Amniotic epithelial cell (primary cell): ENCODE results near the gene CCDC142.
"Not testable (repeated sequence)": the region's sequence is repeated elsewhere in the genome, so short reads cannot be mapped to it uniquely, and the experiment has no call there.

ENCODE experiments used
- DNase-seq: peaks from one replicate; pipeline ENCODE4 v3.0.0-alpha.2; 2010; ENCODE audit warnings: low read depth

CCDC142 gene

DNA sequence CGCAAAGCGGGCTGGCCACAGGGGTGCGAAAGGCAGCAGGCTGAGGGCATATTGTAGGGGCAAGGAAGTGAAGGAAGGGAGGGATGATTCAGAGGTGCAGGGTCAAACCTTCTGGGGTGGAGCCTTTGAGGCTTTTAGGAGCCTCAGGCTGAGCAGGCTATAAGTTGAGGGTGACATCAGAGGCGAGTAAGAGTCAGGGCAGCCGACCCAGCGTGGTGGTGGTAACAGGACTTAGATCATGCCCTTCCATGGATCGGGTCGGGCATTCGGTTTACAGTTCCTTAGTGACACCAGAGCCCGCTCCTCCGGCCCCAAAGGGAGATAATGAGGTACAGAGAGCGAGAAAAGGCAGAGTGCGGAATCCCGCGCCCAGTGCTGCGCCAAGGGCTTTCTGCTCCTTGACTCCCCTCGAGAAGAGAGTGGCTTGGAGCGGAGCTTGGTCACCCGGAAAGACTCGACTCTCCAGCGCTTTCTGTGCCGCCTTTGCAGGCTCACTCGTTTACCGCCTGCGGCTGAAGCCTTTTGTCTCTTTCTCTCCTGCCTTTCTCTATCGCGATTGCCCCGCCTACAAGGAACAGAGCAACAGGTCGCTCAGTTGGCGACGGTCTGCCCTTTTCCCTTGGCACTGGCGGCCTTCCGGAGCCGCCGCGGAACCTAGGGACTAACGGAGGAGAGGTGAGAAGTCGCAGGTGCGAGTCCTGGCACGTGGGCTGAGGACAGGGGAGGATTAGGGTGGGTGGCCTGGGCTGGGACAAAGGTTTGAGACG lies 15.9 kb upstream of the CCDC142 start:
- DNase-seq: no peak

DNA sequence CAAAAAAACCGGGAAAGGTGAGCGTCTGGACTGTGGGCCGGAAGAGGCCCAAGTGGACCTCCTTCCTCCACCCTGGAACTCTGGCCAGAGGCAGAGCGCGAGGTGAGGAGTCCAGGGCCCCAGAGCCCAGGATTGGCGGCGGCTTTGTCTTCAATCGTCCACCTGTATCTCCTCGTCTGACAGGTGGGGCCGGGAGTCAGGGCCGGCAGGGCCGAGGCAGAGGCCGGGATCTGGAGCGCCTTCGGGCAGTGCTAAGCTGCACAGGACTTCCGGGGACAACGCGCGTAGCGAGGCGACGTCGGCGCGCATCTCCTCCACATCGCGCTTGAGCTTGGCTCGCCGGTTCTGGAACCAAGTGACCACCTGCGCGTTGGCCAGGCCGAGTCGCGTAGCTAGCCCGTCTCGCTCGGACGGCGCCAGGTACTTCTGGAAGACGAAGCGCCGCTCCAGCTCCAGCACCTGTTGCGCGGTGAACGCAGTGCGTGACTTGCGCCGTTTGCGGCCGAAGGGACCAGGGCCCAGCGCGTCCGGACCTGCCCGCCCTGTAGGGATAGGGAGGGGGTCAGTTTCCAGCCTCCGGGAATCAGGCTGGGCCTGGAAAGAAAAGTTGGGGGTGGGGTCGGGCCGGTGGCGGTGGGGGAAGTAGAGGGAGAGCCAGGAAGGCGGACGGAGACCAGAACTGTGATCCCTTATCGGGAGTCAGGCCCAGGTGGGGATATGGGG lies 15.1 kb upstream of the CCDC142 start:
- no peak for DNase-seq

DNA sequence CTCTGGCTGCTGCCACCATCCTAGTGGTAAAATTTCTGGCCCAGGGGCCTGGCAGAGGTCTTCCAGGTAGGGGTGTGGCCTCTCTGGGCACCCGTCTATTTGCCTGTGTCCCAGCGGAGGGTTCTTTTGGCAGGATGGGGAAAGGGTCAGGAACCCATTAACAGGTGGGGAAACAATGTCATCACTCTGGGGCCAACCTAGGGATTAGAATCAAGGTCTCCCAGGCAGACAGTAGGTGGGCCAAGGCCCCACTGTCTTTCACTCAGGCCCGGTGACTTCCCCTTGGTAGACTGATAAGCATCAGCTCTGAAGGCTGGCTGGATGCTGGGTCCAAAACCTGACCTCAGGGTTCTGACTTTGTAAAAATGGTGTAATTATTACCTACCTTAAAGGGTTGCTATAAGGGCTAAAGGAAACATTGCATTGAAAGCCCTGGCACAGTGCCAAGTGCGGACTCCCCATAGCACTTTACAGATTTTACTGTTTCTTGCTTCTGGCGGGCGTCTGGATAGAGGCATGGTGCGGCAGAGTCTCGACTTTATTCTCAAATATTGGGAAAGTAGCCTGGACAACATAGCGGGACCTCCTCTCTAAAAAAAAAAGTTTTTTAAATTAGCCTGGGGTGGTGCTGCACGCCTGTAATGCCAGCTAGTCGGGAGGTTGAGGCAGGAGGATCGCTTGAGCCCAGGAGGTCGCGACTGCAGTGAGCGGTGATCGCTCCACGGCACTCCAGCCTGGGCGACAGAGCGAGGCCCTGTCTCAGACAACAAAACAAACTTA lies 14.4 kb upstream of the CCDC142 start:
- no peak for DNase-seq

DNA sequence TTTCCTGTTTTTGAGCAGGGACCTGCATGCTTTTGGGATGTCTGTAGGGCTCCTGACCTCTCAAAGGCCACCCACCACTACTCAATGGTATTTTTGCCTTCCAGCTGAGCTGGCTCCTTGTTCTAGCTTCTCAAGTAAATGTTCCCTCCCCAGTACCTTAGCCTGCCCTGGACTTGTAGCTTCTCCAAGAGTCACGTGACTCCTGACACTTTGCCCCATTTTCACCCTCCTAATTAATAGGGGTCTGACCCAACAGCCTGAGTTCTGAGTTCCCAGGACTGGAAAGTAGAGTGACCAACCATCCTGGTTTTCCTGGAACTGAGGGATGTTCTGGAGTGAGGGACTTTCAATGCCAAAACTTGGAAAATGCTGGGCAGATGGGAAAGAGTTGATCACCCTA lies 12.6 kb upstream of the CCDC142 start:
- no peak for DNase-seq

DNA sequence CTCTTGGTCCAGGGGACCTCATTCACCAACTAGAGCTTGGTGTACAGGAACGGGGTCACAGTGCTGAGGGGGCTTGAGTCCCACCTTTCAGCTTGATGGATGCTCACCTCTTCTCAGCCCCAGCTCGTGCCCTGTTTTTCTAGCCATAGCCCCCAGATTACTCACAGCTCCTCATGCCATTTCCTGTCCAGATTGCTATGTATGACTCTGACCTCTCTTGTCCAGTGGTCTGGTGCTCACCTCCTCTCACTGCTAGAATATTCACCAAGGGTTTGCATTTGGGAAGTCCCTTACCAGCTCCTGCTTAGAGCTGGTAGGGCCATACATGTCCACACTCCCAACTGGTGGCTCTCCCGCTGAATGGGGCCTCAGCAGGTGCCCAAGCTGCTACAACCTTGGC lies 10.7 kb upstream of the CCDC142 start:
- no peak for DNase-seq

DNA sequence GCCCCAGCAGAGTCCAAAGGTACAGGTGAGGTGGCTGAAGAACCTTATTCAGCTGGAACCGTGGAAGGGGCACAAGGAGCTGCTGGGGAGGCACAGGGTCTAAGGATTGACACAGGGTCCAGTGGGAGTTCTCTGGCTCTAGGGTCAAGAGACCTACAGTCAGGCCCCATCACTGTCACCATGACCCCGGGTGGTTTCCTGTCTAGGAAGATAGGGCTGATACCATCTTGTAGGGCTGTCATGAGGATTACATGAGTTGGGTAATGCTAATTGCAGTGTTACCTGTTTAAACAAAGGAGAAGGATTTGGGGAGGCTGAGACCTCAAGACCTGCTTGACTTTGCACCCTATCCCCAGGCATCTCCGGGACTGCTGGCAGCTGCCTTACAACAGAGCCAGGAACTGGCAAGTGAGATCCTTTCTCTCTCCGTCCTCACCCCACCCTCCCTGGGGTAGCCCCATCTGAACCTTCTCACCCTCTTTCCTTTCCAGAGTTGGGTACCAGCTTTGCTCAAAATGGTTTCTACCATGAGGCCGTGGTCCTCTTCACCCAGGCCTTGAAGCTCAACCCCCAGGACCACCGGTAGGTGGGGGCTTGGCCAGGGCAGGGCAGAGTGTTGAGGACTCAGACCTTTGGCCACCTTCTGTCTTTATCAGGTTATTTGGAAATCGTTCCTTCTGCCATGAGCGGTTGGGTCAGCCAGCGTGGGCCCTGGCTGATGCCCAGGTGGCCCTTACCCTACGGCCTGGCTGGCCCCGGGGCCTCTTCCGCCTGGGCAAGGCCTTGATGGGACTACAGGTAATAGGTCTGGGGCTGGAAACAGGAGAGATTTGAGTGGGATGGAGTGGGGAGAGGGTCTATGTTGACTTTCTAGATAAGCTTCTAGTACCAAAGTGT lies 9.1 kb upstream of the CCDC142 start:
- DNase-seq: no peak

DNA sequence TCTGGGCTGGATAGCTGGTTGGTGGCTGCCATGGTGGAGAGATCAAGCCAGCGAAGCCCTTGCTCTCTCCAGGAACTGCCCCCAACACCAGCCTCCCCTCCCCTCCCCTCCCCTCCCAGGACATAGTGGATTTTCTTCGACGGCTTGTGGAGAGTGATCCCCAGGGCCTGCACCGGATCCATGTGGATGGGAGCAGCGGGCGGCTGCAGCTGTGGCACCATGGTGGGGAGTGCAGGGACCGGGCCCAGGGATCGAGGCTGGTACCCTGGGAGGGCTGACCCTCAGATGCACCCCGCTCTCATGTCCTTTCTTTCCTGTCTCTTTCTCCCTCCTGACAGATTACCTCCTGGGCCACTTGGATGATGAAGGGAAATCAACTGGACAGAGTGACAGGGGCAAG lies 7.1 kb upstream of the CCDC142 start:
- no peak for DNase-seq

DNA sequence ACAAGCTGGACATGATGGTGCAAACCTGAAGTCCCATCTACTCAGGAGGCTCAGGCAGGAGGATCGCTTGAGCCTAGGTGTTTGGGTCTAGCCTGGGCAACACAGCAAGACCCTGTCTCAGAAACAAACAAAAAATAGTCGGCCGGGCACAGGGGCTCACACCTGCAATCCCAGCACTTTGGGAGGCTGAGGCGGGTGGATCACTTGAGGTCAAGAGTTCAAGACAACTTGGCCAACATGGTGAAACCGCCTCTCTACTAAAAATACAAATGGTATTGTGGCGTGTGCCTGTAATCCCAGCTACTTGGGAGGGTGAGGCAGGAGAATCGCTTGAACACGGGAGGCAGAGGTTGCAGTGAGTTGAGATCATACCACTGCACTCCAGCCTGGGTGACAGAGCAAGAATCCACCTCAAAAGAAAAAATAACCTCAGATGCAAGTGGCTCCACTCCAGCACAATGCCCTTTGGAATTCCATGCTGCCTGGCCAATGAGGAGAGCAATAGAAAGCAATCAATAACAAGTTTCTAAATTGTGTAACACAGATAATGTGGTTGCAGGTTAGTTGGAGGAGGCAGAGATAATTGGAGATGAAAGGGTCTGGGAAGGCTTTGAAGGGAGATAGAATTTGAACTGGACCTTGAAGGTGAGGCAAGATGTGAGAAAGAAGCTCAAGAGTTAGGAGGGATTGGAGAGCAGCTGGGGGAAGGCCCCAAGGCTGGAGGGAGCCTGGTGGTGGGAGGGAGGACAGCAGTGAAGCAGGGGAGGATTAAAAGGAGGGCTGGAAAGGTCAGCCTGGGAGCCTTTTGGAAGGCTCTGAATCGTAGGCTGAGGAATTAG lies 6.1 kb upstream of the CCDC142 start:
- DNase-seq: no peak

DNA sequence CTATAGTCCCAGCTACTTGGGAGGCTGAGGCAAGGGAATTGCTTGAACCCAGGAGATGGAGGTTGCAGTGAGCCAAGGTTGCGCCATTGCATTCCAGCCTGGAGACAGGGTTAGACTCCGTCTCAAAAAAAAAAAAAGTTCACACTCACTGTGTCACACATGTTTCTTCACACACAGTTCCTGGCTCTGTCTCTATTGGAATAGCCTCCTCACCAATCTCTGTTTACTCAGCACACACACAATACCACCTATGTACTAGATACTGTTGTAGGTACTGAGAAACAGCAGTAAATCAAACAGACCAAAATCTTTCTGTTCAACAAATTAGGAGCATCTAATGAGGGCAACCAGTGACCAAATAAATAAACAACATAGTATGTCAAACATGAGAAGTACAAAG lies 3.3 kb upstream of the CCDC142 start:
- DNase-seq: no peak

DNA sequence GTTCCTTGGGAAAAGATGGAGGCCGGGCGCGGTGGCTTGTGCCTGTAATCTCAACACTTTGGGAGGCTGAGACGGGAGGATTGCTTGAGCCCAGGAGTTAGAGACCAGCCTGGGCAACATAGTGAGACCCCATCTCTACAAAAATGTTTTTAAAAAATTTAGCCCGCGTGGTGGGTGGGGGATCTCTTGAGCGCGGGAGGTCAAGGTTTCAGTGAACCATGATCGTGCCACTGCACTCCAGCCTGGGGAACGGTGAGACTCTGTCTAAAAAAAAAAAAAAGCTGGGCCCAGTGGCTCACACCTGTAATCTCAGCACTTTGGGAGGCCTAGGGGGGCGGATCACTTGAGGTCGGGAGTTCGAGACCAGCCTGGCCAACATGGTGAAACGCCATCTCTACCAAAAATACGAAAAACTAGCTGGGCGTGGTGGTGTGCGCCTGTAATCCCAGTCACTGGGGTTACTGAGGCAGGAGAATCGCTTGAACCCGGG lies 922 bp upstream of the CCDC142 start:
- not testable (repeated sequence) for DNase-seq

DNA sequence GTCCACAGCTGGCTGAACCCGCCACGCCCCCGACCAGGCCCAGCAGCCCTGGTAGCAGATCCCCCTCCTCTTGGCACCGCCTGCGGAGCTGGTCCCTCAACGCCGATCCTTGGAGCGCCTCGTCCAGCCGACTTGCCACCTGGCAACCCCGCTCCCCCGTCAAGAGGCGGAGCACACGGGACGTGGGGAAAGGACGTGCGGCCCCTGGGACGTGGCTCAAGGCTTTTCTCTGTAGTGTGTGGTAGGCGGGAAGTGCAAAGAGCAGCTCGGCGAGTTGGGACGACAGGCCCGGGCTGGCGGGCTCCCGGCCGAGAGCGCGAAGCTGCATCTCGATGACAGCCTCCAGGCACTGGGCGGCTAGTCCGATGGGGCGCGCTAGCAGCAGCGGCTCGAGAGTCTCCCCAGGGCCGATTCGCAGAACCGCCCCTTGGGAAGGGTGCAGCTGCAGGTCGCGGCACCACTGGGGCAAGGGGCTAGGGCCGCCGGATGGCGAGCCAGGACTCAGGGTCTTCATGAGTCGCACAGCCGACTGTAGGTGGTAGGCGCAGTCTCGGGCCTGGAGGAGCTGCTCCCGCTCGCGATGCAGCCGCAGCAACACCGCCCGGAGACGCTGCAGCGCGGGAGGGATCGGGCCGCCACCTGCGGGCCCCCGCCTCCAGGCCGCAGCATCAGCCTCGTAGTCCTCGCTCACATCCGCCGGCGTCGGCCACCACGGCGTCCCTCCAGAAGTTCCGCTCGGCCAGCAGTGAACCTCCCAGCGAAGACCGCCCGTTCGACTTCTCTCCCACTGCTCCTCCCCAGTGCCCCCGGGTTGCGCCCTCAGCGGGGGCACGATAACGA lies 617 bp downstream of the CCDC142 start:
- DNase-seq: no peak

DNA sequence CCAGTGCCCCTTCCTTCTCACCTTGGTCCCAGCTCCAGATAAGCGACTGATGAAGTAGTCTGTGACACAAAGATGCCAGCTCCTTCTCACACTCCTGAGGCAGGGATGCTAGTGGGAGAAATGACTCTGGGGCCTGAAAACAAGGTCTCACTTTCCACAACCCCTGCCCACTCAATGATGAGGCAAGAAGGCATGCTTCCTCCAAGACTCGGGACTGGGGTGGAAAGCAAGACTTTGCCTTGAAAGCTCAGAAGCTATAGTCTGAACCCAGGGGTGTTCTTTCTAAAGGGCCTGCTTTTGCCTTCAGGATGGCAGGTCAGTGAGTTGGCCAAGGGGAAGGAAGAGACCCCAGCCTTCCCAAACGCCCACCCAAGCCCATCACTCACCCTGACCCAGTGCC lies 1.4 kb downstream of the CCDC142 start:
- DNase-seq: no peak

DNA sequence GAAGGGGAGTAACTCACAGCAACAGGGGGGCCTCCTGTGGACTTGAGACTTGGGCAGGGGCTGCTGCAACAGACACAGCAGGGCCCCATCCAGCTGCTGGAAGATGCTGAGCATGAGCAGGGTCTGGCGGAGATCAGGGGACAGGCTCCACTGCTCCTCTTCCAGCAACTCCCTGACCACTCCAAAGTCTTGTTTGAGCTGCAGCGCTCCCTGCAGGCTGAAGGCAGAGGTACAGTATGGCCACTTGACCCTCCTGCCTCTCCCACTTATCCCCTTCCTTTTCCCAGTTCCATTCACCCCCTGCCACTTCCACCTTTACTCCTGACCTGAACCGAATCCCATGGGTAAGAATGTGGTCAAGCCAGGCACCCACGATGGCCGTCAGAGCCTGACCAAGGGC lies 7.9 kb downstream of the CCDC142 start:
- no peak for DNase-seq

DNA sequence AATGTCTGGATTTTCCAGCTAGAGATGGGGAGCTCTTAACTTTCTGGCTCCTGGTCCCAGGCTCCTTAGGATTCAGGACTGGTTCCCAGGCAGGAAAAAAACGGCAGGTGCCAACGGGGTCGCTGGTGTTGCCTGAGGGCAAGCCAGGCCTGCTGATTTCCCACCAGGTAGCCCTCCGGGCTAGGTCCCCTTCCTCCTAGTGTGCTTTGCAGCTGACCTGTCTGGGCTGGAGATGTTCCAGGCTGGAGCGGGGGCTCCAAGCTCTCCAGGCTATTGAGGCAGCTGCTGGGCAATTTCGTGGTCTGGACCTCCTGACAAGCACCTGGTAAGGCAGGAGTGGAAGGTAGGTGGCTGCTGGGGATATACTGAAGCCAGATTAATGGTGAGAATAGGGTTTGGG lies 8.3 kb downstream of the CCDC142 start:
- no peak for DNase-seq

DNA sequence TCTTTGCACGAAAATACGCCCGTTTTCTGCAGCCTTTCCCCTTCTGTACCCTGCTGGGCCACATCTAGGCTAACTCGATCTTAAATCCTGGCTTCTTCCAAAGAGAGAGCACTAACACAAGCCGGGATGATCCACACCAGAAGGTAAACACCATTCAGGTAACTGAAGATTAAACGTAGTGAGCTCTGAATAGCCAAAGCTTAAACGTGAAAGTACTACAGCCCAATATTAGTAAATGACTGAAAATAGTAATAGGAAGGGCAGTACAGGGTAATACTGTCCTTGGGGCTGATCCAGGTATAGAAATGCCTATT lies 9.9 kb downstream of the CCDC142 start:
- no peak for DNase-seq

DNA sequence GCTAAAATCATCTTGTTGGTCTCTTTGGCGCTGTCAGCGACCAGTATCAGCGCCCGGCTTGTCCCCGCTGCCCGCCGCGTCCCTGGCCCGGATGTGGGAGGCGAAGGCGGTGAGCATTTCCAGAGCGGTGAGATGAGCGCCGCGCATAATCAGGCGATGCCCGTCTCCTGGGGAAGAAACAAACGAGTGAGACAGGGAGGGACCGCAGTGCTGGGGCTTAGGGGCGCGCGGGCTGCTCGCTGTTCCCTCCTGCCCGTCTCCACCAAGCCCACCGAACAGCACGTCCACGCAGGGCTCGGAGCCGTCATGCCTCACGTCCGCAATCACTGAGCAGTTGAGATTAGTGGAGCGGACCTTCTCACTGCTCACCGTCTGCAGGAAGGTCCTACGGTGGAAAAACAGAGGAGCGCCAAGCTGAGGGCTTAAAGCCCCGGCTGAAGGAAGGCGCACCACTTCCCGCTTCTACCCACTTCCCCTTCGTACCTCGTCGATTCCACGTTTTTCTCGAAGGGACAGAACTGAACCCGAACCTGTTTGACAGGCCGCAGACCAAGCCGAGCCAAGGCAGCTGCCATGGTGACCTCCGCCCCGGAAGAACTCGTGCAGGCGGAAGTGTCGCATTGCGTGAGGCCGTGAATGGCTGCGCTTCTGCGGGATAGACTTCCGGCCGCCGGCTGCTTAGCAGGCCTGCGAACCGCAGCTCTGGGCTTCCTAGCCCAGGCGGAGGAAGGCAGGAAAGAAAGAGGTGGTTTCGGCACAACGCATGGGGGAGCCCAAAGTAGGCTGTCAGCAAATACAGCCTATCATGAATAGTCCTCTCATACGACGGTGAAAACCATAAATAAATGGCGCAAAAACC lies 10.5 kb downstream of the CCDC142 start, which contains the start of gene MRPL53:
TSS of gene MRPL53 (minus strand) at position 595 of the 859 bp plus-strand sequence. CDS start at position 575, 20 bp downstream.
- DNase-seq: peak; percentile 92

DNA sequence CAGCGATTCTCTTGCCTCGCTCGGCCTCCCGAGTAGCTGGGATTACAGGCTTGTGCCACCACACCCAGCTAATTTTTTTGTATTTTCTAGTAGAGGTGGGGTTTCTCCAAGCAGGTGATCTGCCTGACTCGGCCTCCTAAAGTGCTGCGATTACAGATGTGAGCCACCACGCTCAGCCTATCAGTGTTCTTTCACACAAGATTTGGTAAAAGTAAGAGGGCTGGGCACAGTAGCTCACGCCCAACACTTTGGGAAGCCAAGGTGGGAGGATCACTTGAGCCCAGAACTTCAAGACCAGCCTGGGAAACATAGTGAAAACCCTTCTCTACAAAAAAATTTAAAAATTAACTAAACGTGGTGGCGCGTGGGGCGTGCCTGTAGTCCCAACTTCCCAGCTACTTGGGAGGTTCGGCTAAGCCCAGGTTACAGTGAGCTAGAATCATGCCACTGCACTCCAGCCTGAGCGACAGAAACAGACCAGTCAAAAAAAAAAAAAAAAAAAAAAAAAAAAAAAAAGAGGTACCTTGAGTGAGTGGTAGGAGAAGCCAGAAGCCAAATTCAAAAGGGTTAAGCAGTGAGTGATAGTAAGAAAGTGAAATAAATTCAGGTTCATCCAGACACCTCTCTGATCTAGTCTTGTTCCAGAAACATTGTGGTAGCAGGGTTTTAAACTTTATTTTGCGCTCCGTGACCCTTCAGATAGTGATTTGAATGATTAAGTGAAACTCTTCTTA lies 11.3 kb downstream of the CCDC142 start:
- no peak for DNase-seq

DNA sequence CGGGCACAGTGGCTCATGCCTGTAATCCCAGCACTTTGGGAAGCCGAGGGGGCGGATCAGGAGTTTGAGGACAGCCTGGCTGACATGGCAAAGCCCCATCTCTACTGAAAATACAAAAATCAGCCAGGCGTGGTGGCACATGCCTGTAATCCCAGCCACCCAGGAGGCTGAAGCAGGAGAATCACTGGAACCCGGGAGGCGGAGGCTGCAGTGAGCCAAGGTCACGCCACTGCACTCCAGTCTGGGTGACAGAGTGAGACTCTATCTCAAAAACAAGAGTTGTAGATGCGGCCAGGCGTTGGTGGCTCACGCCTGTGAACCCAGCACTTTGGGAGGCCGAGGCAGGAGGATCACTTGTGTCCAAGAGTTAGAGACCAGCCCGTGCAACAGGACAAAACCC lies 12.1 kb downstream of the CCDC142 start:
- DNase-seq: not testable (repeated sequence)
